ENCODE measurements around the gene ZNF529.

The ZNF529 gene

DNA sequence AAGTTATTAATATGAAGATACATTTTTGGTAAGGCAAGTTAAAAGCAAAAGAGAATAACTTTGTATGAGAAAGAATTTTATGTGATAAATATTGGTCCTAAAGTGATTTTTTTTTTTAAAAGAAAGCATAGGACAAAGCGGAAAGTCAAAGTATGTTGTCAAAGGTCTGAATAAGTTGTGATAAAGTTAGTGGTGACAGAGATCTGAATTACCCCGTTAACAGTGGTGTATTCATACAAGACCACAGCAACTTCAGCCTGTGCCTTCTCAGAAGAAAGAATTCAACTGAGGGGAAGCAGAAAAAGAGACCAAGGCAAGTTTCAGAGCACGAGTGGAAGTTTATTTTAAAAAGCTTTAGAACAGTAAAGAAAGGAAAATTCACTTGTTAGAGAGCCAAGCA is 64.8 kb downstream of the ZNF529 start:
- DNase-seq: no peak

DNA sequence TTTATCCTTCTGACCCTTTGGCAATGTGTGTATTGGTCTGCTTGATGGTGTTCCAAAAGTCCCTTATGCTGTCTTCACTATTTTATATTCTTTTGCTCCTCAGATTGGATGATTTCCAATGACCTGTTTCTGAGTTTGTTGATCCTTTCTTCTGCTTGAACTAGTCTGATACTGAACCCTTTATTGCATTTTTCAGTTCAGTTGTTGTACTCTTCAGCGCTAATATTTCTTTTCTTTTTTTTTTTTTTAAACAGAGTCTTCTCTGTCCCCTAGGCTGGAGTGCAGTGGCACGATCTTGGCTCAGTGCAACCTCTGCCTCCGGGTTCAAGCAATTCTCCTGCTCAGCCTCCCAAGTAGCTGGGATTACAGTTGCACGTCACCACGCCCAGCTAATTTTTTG is 71.1 kb downstream of the ZNF529 start:
- no peak for DNase-seq

DNA sequence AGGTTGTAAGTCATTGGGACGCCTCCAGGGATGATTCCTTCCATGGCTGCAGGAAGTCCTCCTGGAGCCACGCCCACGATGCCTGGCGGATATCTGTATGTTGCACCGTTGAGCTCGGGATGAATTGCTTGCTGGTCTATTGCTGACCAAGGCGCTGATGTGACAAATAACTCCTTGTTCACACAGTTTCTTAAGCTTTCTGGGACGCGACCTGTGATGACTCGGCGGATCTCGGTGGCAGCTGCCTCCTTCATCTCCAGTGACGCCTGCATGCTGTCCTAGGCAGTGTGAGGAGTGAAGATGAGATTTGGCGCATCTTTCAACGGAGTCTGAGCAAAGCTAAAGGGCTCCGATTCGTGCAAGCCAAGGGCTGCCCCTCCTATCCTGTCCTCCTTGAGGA is 76.1 kb downstream of the ZNF529 start:
- no peak for DNase-seq
